AG09319 (cell line): ENCODE results near the gene MGAT3.

Experiments
- DNase-seq: peaks from one replicate; pipeline ENCODE4 v3.0.0-alpha.2; 2010; ENCODE audit warnings: low read depth; ENCODE audit errors: extremely low read depth
- CTCF ChIP-seq: IDR thresholded peaks from 2 replicates; pipeline ENCODE4 v1.5.1; 2011; ENCODE audit warnings: low read depth, mild to moderate bottlenecking, inconsistent platforms, low read length, moderate library complexity

Gene MGAT3

DNA sequence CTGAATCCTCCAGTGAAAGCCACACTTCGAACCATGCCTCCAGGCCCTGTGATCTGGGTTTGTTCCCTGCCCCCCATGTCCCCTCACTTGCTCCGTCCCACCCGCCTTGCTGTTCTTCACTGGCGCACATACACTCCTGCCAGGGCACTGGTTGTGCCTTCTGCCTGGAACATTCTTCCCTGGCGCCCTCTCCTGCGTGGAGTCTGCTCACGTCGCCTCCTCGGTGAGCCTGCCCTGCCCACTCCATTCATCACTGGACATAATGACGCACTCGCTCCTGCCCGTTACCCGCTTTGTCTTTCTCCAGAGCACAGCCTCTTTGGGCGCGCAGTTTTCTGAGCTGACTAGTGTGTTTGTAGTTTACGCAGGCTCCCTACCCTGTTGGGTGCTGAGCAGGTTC lies 24.2 kb downstream of the MGAT3 start:
- DNase-seq, result no peak
- TF ChIP-seq CTCF, result no peak

DNA sequence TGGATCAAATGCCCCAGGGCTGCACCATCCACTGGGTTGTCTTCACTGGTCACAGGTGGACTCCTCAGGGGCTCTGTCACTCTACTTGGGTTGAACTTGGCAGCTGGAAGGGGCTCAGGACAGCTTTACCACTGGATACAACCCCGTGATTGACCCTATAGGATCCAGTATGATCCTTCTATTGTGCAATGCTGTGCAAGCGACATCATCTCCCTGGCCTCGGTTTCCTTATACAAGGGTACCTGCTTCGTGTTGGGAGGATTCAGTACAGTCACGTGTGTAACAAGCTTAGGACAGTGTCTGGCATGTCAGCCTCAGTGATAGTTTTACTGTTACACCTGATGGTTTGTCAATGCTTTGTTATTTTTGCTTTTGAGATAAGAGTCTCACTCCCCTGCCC lies 24.8 kb downstream of the MGAT3 start:
- DNase-seq, result no peak
- no peak for TF ChIP-seq CTCF

DNA sequence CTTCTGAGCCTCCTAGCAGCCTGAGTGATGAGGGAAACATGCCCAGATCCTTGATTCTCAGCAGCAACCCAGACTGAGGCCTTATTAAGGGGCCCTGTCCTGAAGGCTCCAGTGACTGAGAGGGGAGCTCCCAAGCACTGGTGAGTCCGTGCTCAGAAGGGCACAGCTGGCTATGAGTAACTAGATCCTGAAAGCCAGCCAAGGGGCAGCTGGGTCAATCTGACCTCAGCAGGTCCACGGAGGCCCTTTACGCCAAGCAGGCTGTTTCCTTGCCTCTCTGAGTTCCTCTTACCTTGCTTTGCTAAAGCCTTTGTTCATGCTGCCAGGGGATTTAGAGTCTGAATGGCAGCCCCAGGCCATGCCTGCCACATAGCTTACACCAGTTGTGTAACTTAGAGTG lies 26.0 kb downstream of the MGAT3 start:
- DNase-seq, result no peak
- TF ChIP-seq CTCF, result no peak

DNA sequence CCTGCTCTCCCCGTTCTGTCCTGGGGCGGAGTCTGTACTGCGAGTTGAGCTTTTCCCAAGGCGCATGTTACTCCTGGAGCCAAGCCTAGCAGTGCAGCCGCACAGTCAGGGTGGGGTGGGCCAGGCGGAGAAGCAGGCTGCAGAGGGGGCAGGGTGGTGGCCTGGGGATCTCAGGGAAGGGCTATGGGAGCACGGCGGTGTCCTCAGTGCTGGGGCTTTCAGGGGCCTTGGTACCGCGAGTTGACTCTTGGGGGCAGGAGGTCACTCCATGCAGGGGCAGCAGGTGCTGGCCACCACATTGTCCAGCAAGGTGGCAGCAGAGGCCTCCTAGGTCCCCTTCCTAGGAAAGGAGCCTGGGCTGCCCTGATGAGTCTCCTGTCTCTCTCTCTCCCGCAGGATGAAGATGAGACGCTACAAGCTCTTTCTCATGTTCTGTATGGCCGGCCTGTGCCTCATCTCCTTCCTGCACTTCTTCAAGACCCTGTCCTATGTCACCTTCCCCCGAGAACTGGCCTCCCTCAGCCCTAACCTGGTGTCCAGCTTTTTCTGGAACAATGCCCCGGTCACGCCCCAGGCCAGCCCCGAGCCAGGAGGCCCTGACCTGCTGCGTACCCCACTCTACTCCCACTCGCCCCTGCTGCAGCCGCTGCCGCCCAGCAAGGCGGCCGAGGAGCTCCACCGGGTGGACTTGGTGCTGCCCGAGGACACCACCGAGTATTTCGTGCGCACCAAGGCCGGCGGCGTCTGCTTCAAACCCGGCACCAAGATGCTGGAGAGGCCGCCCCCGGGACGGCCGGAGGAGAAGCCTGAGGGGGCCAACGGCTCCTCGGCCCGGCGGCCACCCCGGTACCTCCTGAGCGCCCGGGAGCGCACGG lies 30.4 kb downstream of the MGAT3 start:
- no peak for DNase-seq
- no peak for TF ChIP-seq CTCF

DNA sequence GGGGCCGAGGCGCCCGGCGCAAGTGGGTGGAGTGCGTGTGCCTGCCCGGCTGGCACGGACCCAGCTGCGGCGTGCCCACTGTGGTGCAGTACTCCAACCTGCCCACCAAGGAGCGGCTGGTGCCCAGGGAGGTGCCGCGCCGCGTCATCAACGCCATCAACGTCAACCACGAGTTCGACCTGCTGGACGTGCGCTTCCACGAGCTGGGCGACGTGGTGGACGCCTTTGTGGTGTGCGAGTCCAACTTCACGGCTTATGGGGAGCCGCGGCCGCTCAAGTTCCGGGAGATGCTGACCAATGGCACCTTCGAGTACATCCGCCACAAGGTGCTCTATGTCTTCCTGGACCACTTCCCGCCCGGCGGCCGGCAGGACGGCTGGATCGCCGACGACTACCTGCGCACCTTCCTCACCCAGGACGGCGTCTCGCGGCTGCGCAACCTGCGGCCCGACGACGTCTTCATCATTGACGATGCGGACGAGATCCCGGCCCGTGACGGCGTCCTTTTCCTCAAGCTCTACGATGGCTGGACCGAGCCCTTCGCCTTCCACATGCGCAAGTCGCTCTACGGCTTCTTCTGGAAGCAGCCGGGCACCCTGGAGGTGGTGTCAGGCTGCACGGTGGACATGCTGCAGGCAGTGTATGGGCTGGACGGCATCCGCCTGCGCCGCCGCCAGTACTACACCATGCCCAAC lies 31.2 kb downstream of the MGAT3 start:
- DNase-seq, result no peak
- TF ChIP-seq CTCF, result no peak

GRCh38 chr22:39488563-39489083 lies 31.8 kb downstream of the MGAT3 start:
- no peak for DNase-seq
- no peak for TF ChIP-seq CTCF
